Measurements from ENCODE around the gene BCL10.

Gene BCL10

GRCh38 chr1:85276215-85276977 is at the start of gene BCL10:
Gene BCL10, minus strand, starts transcription at chr1:85276632. Its CDS starts 280 bp downstream, at chr1:85276352.
- peak within 1 kb of the TSS; percentile 83 for H3K4me3 ChIP-seq (ENCODE audit: low read length)
- peak; percentile 92 for DNase-seq (ENCODE audit: low read depth)
- no peak for TF ChIP-seq CTCF (conservative IDR thresholded peaks at IDR 0.05; ENCODE audit: low read depth, low read length)

GRCh38 chr1:85325920-85326319 is 49.5 kb upstream of the BCL10 start:
- H3K4me3 ChIP-seq (ENCODE audit: low read length): no peak overlapping the region
- no peak for DNase-seq (ENCODE audit: low read depth)
- no peak for TF ChIP-seq CTCF (conservative IDR thresholded peaks at IDR 0.05; ENCODE audit: low read depth, low read length)

GRCh38 chr1:85323770-85324169 is 47.3 kb upstream of the BCL10 start:
- TF ChIP-seq CTCF (conservative IDR thresholded peaks at IDR 0.05; ENCODE audit: low read depth, low read length): no peak
- H3K4me3 ChIP-seq (ENCODE audit: low read length): no peak overlapping the region
- no peak for DNase-seq (ENCODE audit: low read depth)

- no peak for DNase-seq (ENCODE audit: low read depth)
- no peak overlapping the region for H3K4me3 ChIP-seq (ENCODE audit: low read length)
- no peak for TF ChIP-seq CTCF (conservative IDR thresholded peaks at IDR 0.05; ENCODE audit: low read depth, low read length)
These were observed 46.2 kb upstream of the BCL10 start for GRCh38 chr1:85322655-85323054.

GRCh38 chr1:85321237-85321964 is 45.0 kb upstream of the BCL10 start:
- H3K4me3 ChIP-seq (ENCODE audit: low read length): no peak overlapping the region
- TF ChIP-seq CTCF (conservative IDR thresholded peaks at IDR 0.05; ENCODE audit: low read depth, low read length): no peak
- DNase-seq (ENCODE audit: low read depth): no peak

GRCh38 chr1:85320371-85321131 is 44.1 kb upstream of the BCL10 start:
- no peak for TF ChIP-seq CTCF (conservative IDR thresholded peaks at IDR 0.05; ENCODE audit: low read depth, low read length)
- no peak overlapping the region for H3K4me3 ChIP-seq (ENCODE audit: low read length)
- peak; percentile 57 for DNase-seq (ENCODE audit: low read depth)

Measured in retinal pigment epithelial cell (primary cell).